Transverse colon (tissue), 4 donors: ENCODE data around the gene NOL3.

Source experiments
- CTCF ChIP-seq, 5 experiments: fragments of 200-600 bp in 3 of 5; fragments of 450-650 bp in 2 of 5; sonication (generic) in 3 of 5; IDR thresholded peaks; 1 replicate in 2 of 5; 2 replicates in 3 of 5; pipeline ENCODE4 v1.5.1; 2016 to 2017; ENCODE audit warnings: antibody characterized with exemption in 5 of 5, inconsistent platforms in 3 of 5, mild to moderate bottlenecking in 2 of 5, moderate library complexity in 1 of 5
- EP300 ChIP-seq: sonication (generic); formaldehyde crosslinking; IDR thresholded peaks from one replicate; pipeline ENCODE4 v1.6.1; 2017; ENCODE audit warnings: antibody characterized with exemption, low read depth
- POLR2A ChIP-seq: fragments of 450-650 bp; IDR thresholded peaks from one replicate; pipeline ENCODE4 v1.6.1; 2016; ENCODE audit warnings: antibody characterized with exemption, mild to moderate bottlenecking, moderate library complexity
- POLR2AphosphoS5 ChIP-seq, 3 donors: sonication (generic); formaldehyde crosslinking; IDR thresholded peaks; one replicate each; pipeline ENCODE4 v1.6.1; 2016; ENCODE audit warnings: antibody characterized with exemption in 3 of 3

GRCh38 chr16:67154578-67155294, 15.6 kb upstream of the NOL3 start:
- TF ChIP-seq CTCF (IDR thresholded peaks at IDR 0.05) (no peak), POLR2A (no peak), POLR2AphosphoS5 (IDR thresholded peaks at IDR 0.05) (no peak), EP300 (no peak)
